22Rv1 (cell line): ENCODE measurements around the gene DUSP9.

ENCODE experiments used
- H3K27ac ChIP-seq: fragments of 450-650 bp; 2 replicates; pipeline ENCODE4 v1.5.1; 2017
- ZFX ChIP-seq: fragments of 450-650 bp; IDR thresholded peaks from 2 replicates; pipeline ENCODE4 v1.6.1; 2017; ENCODE audit warnings: antibody characterized with exemption, borderline replicate concordance
- TF ChIP-seq, protein P1 (sequence below): fragments of 450-650 bp; IDR thresholded peaks from 2 replicates; pipeline ENCODE4 v1.5.1; 2017; ENCODE audit warnings: mild to moderate bottlenecking

Gene DUSP9

DNA sequence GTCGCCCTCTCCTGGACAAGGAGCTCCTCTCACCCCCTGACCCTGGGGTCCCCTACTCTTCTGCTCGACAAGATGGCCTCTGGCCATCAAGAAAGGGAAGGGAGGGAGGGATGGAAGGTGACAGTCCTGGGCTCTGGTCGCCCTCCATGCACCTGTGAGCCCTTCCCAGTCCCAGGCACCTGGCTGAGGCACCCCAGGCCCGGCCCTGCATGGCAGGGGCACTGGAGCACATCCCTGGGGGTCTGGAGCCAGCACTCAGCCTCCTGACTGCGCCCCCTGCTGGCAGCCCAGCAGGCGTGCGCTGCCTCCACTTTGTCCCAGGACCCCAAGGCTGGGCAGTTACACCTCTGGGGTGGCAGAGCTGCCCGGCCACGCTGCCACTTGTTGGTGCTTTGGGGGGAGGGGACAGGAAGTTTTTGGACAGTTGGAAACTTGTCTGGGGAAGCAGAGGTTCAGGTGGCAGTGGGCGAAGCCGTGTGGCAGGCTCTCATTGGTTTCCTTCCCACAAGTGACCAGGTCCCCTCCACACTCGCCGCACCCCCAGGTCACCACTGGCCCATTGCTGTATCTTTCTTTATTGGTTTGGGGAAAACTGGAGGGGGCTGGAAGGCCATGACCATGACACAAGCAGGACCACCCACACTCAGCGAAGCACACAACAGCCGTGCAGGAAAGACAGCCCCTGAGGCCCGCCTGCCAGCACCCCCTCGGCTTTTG lies 22.3 kb downstream of the DUSP9 start:
- no peak for TF ChIP-seq ZFX
- TF ChIP-seq, protein P1, sequence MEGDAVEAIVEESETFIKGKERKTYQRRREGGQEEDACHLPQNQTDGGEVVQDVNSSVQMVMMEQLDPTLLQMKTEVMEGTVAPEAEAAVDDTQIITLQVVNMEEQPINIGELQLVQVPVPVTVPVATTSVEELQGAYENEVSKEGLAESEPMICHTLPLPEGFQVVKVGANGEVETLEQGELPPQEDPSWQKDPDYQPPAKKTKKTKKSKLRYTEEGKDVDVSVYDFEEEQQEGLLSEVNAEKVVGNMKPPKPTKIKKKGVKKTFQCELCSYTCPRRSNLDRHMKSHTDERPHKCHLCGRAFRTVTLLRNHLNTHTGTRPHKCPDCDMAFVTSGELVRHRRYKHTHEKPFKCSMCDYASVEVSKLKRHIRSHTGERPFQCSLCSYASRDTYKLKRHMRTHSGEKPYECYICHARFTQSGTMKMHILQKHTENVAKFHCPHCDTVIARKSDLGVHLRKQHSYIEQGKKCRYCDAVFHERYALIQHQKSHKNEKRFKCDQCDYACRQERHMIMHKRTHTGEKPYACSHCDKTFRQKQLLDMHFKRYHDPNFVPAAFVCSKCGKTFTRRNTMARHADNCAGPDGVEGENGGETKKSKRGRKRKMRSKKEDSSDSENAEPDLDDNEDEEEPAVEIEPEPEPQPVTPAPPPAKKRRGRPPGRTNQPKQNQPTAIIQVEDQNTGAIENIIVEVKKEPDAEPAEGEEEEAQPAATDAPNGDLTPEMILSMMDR, result peak; percentile 80
- no peak overlapping the region for H3K27ac ChIP-seq

DNA sequence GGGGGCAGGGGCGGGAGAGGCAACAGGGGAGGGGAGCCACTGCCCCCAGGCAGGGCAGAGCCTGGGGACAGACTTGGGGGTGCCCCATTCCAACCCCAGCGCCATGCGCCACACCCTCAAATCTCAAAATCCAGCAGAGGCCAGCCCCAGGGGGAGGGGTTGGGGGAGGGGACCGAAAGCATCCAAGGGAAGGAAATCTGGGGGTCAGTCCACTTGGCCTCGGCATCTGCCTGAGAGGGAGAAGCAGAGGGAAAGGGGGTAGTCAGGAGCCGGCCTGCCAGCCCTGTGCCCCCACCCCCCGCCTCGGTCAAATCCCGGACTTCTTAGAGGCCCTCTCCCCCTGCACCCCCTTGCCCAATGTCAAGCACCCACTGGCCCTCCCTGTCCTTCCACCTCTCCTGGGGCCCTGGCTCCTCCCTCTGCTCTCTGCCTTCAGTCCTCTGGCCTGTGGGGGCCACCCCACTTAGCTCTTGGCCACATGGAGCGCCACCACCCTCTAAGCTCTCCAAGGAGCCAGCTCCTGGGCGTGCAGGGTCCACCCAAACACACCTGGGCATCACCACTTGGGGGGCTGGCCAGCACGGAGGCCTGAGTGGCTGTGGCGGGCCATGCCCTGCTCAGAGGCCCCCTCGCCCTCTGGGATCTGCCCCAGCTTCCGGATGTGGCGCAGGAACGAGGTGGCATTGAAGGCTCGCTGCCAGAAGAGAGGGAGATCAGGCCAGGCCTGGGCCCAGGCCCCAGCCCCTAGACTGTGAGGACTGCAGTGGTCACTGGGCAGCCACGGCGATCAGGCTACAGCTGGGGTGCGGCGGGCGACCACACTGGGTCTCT lies 23.1 kb downstream of the DUSP9 start:
- TF ChIP-seq, protein P1, result no peak
- TF ChIP-seq ZFX, result no peak
- H3K27ac ChIP-seq, result no peak overlapping the region

- H3K27ac ChIP-seq, result no peak overlapping the region
- no peak for TF ChIP-seq ZFX
- TF ChIP-seq, protein P1, result no peak
Observed at GRCh38 chrX:153670748-153671588, 24.0 kb downstream of the DUSP9 start.

GRCh38 chrX:153671589-153672530 lies 24.9 kb downstream of the DUSP9 start:
- H3K27ac ChIP-seq, result no peak overlapping the region
- TF ChIP-seq, protein P1, result no peak
- no peak for TF ChIP-seq ZFX

DNA sequence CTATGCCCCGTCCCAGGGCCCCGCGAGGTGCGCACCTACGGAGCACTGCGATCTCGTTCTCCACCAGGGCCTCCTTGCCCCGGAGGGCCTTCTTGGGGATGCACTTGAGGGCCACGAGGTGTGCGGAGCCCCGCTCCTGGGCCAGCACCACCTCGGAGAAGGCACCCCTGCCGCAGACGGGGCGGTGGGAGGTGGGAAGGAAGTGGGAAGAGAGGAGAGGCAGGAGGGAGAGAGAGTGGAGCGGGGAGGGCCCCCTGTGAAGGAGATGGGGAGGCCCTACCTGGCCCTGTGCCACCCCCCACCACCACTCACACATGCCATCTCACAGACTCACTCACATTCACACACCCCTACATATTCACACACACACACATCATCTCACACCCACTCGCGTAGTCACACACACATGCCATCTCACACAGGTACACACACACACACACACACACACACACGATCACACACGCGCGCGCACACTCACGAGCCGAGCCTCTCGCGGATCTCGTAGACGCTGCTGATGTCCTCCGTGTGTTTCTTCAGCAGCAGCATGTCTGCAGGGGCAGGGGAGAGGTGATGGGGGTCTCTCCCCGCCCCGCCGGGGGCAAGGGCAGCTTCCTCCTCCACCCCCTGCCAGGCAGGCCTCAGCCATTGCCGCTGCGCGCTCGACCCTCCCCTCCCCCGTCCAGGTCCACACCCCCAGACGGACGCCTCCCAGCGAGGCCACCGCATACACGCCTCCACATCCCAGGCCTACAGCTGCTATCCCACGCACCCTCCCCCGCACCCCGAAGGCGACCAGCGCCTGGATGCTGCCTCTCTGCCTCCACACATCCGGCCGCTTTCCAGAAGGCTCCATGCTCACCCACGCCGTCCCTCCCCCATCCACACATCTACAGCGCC lies 25.8 kb downstream of the DUSP9 start:
- 0 out of 2 replicates have a peak overlapping the region, but pooled peaks have one; percentile 22 for H3K27ac ChIP-seq
- TF ChIP-seq, protein P1, result no peak
- no peak for TF ChIP-seq ZFX
